Measurements from ENCODE around the gene BAHD1. TPM values are rescaled to one million over a fixed set of nuclear protein-coding genes. Genes with fewer than 3 reads are reported as not detected.

Gene BAHD1
- total RNA-seq = 6.8 and 7.1 TPM in 2 replicates

GRCh38 chr15:40440743-40441564 lies at the start of gene BAHD1:
Gene BAHD1, plus strand, starts transcription at chr15:40440953. Its CDS starts 17,512 bp downstream, at chr15:40458465.
- DNase-seq (ENCODE audit: low read depth, low spot score) = peak; percentile 75

- DNase-seq (ENCODE audit: low read depth, low spot score) = no peak
Observed at GRCh38 chr15:40392986-40393948, 47.5 kb upstream of the BAHD1 start.

- DNase-seq (ENCODE audit: low read depth, low spot score) = no peak
Observed at GRCh38 chr15:40397688-40398412, 42.9 kb upstream of the BAHD1 start.

GRCh38 chr15:40398413-40398873 lies 42.3 kb upstream of the BAHD1 start:
- no peak for DNase-seq (ENCODE audit: low read depth, low spot score)

- DNase-seq (ENCODE audit: low read depth, low spot score) = no peak
Observed at GRCh38 chr15:40399370-40399769, 41.4 kb upstream of the BAHD1 start.

GRCh38 chr15:40405501-40406381 lies 35.0 kb upstream of the BAHD1 start, which contains the start of gene IVD:
Gene IVD, plus strand, starts transcription at chr15:40405795. Its CDS starts 33 bp downstream, at chr15:40405828.
- DNase-seq (ENCODE audit: low read depth, low spot score) = peak; percentile 85

- no peak for DNase-seq (ENCODE audit: low read depth, low spot score)
Observed at GRCh38 chr15:40407330-40407990, 33.3 kb upstream of the BAHD1 start.

GRCh38 chr15:40409366-40409765 lies 31.4 kb upstream of the BAHD1 start:
- DNase-seq (ENCODE audit: low read depth, low spot score) = no peak

- no peak for DNase-seq (ENCODE audit: low read depth, low spot score)
Observed at GRCh38 chr15:40410476-40410875, 30.3 kb upstream of the BAHD1 start.

GRCh38 chr15:40412095-40412759 lies 28.5 kb upstream of the BAHD1 start:
- DNase-seq (ENCODE audit: low read depth, low spot score) = no peak

GRCh38 chr15:40413036-40413435 lies 27.7 kb upstream of the BAHD1 start:
- DNase-seq (ENCODE audit: low read depth, low spot score) = no peak

- DNase-seq (ENCODE audit: low read depth, low spot score) = no peak
Observed at GRCh38 chr15:40414816-40415215, 25.9 kb upstream of the BAHD1 start.

- no peak for DNase-seq (ENCODE audit: low read depth, low spot score)
Observed at GRCh38 chr15:40415226-40415625, 25.5 kb upstream of the BAHD1 start.

- no peak for DNase-seq (ENCODE audit: low read depth, low spot score)
Observed at GRCh38 chr15:40416056-40416455, 24.7 kb upstream of the BAHD1 start.

- DNase-seq (ENCODE audit: low read depth, low spot score) = no peak
Observed at GRCh38 chr15:40418126-40418525, 22.6 kb upstream of the BAHD1 start.

GRCh38 chr15:40420071-40420713 lies 20.6 kb upstream of the BAHD1 start:
- DNase-seq (ENCODE audit: low read depth, low spot score) = no peak

GRCh38 chr15:40420793-40421192 lies 20.0 kb upstream of the BAHD1 start:
- DNase-seq (ENCODE audit: low read depth, low spot score) = no peak

GRCh38 chr15:40421246-40422157 lies 19.3 kb upstream of the BAHD1 start:
- no peak for DNase-seq (ENCODE audit: low read depth, low spot score)
